ENCODE data around the gene ETNK1.
"Not testable (repeated sequence)": the region's sequence is repeated elsewhere in the genome, so short reads cannot be mapped to it uniquely, and the experiment has no call there.

The ETNK1 gene

DNA sequence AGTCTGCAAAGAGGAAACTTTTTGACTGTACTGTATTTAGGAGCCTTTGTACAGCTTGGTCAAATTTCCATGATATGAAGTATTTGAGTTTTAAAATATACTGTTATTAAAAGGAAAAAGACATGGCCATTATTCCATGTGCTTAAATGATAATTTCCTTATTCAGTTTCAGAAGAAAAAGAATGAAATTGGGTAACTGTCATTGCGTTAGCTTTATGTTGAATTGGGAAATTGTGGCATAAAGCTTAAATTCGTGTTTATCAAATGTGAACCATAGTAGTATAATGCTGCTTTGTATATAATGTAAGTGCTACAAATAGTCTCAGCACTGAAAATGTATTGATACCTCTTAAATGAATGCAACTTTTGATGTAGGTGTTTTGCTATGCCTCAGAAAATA, 64.9 kb downstream of the ETNK1 start:
- DNase-seq, result peak; percentile 6 to 55 (median 39)

DNA sequence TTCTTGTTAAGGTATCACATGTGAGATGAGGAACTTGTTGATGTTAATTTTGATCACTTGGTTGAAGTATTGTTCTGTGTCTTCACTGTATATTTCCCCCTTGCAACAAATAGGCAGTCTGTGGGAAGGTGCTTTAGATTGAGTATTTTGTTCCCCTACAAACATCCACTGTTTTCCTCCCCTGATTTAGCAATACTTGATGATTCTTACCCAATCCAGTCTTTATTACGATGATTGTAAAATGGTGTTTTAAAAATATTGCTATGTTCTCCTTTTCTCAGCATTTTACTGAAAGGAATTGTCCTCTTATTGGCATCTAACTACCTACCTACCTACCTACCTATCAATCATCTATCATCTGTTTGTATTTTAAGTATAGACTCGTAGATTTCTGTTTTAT, 66.3 kb downstream of the ETNK1 start:
- no peak for DNase-seq

DNA sequence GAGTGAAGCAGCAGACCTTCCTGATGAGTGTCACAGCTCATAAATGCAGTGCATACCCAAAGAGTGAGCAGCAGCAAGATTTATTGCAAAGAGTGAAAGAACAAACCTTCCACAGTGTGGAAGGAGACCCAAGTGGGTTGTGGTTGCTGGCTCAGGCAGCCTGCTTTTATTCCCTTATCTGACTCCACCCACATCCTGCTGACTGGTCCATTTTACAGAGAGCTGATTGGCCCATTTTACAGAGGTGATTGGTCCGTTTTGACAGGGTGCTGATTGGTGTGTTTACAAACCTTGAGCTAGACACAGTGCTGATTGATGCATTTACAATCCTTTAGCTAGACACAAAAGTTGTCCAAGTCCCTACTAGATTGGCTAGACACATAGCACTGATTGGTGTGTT, 67.5 kb downstream of the ETNK1 start:
- DNase-seq, result not testable (repeated sequence)

DNA sequence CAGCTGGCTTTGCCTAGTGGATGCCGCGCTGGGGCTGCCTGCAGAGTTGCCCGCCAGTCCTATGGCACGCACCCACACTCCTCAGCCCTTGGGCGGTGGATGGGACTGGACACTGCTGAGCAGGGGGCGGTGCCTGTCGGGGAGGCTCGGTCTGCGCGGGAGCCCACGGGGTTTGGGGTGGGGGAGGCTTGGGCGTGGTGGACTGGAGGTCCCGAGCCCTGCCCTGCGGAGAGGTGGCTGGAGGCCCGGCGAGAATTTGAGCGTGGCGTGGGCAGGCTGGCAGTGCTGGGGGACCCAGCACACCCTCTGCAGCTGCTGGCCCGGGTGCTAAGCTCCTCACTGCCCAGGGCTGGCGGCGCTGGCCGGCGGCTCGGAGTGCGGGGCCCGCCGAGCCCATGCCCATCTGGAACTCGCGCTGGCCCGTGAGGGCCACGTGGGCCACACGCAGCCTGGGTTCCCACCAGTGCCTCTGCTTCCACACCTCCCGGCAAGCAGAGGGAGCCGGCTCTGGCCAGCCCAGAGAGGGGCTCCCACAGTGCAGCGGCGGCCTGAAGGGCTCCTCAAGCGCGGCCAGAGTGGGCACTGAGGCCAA, 68.1 kb downstream of the ETNK1 start:
- no peak for DNase-seq

DNA sequence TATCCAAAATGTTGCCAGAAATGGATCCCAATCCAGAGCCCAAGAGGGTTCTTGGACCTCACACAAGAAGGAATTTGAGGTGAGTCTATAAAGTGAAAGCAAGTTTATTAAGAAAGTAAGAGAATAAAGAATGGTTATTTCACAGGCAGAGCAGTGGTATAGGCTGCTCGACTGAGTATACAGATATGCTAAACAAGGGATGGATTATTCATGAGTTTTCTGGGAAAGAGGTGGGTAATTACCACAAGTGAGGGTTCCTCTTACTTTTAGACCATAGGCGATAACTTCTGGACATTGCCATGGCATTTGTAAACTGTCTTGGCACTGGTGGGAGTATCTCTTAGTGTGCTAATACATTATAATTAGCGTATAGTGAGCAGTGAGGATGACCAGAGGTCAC, 73.6 kb downstream of the ETNK1 start:
- DNase-seq, result no peak

DNA sequence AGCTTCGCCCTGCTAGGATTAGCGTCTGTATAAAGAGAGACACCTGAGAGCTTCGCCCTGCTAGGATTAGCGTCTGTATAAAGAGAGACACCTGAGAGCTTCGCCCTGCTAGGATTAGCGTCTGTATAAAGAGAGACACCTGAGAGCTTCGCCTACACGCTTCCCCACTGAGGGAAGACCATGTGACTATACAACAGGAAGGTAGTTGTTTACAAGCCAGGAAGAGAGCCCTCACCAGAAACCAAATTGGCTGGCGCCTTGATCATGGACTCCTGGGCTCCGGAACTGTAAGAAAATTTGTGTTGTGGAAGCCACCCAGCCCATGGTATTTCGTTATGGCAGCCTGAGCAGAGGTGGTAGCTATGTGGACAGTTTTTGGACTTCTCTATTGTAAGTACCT, 74.7 kb downstream of the ETNK1 start:
- not testable (repeated sequence) for DNase-seq

DNA sequence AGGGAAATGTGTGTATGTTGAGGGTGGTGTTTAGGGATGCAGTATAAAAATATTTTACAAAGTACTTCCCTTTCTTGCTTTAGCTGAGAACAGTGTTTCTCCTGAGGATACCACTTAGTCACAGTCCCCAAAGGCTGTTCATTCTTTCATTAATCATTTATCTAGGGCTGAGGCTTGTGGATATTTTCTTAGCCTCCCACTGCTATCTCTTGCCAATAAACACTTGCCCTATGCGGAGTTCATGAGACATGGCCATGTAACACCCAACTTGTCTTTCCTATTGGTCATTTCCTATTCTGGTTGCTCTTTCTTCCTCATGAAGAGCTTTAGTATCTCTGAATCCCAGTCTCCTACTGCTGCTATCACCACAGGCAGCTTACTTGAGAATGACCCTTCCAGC, 75.1 kb downstream of the ETNK1 start:
- DNase-seq, result peak in 1 of 3 donors; percentile 26

DNA sequence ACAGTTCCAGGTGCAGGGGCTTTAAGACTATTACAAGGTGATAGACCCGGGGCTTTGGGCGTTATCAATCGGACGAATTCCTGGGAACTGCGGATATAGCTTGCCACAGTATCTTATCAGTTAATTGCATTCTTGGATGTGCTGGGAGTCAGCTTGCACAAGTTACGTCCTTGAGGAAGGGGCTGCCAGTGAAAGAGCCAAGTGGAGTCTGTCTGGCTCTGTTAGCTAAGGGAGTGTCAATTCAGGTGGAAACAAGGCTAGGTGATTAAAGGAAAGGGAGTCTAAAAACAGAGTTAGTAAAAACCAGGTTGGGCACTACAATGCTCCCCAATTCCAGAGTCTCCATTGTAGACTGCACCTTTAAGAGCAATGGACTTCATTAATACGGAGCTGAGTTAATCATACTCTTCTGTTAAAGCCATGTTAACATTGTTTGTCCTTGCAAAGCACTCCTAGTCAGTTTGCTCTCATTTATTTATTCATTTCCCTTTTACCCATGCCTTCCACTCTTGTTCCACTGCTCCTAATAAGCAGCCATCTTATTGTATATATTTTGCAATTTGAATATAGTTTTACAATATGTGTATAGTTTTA, 76.3 kb downstream of the ETNK1 start:
- not testable (repeated sequence) for DNase-seq

DNA sequence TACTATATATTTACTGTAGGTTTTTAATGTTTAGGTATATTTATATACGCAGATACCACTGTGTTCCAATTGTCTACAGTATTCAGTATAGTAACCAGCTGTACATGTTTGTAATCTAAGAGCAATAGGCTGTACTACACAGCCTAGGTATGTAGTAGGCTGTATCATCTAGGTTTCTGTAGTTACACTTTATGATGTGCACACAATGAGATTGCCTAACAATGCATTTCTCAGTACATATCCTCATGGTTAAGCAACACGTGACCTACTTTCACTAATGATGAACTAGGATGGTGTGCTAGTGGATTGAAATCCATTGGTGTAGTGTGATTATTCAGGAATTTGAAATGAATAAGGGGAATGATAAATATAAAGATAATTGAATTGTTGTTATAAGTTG, 77.7 kb downstream of the ETNK1 start:
- no peak for DNase-seq

DNA sequence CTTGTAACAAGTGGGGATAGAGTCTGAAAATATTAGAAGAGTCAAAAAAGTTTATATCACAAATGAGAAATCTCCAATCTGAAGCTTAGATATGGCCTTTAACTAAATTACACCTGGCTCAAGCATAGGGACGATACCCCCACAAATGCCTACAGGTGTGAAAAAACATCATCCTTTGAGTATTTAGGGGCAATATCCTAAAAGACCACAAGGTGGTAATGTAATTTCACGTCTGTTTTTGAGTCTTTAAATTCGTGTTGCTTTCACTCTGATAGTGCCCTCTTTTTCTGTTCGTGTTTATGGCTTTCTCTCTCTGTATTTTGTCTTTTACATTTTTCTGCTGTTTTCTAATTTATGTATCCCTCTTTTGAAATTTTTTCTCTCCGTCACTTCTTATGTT, 84.3 kb downstream of the ETNK1 start:
- DNase-seq, result peak in 2 of 3 donors; percentile 32 to 38

DNA sequence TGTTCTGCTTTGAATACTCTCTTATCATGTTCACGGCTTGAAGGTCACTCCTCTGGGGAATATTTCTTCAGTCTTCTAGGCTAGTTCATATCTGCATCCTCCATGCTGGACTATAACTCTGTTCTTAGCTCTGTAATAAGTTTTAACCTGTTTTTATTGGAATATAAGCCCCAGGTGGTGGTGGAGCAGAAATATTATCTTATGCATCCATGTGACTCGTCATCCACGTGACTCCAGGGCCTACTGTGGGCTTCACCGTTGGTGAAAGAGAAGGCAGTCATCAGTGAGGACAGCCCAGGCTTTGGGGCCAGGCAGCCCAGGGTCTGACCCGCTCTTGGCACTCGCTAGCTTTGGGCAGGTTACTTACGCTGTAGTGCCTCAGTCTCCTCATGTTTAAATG, 87.1 kb downstream of the ETNK1 start:
- no peak for DNase-seq

DNA sequence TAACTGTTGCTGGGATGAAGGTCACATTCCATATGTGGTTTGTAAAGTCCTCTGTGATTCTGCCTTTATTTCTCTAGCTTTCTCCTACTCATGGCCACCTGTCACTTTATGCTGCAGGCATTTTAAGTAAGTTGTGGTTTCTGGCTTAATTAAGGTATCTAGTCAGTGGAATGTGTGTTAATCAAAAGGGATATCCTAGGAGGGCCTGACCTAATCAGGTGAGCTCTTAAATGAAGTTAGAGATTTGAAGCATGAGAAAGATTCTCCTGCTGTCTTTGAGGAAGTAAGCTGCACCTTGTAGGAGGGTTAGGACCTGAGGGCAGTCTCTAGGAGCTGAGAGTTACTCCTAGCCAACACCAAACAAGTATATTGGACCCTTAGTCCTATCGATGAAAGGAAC, 90.3 kb downstream of the ETNK1 start:
- DNase-seq, result no peak

DNA sequence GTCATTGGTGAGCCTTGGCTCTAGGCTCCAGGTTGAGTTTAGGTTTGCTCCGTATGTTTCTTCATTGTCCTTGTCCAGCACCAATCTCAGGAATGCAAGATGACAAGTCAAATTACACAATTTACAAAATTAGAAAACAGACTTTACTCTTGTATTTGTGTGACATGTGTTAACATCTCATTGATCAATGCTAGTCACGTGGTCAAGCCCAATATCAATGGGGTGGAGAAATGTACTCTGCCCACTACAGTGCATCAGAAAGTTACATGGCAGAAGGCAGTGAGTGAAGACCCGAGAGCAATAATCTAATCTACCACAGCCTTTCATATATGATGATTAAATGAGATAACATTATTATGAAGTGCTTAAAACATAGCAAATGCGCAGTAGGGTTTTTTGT, 94.8 kb downstream of the ETNK1 start:
- no peak for DNase-seq

DNA sequence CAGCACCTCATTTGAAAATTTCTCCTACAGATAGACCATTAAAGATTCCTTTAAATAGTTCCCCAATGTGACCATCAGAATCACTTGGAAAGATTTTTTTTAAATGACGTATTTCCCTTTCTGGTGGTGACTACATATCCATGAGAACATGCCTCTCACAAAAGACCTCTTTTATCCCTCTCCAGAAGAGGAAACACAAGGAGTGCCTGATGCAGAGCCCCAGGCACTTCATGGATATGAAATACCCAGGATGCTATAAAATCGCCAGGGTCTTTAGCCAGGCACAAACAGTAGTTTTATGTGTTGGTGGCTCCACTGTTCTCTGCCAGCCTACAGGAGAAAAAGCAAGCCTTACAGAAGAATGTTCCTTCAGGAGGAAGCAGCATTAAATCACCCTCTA, 97.1 kb downstream of the ETNK1 start:
- DNase-seq, result no peak

DNA sequence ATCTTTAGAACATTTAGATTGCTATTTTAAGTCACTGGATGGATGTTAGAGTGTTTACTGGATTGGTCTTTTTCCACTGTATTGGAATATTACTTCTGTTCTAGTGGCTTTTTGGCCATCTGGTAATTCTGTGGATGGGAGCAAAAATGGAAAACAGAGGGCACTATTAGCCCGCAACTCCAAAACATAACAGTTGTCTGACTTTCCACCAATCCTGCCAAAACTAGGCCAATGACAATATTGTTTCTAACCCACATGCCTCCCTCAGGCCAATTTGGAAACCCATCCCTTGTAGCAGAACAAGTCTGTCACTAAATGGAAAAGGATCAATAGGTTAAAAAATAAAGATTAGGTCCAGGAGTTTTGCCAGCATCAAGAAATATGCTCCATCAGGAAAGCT, 97.8 kb downstream of the ETNK1 start:
- DNase-seq, result no peak

DNA sequence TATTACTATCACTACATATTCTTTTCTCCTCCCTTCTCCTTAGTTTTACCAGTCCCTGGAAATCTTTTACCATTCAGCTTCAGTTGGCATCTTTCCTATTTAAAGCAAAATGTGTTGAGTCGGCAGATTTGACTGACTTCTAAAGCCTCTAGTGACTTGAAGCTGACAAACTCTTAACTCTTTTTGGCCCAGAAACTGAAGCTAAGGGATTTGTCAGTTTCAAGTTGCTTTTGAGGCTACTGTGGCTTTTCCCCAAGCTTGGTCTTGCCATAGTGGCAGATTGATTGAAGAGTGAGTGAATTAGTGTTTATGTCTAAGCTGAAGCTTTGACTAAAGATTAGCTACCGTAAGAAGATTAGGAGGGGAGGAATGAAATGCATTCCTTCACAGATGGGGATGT, 104.0 kb downstream of the ETNK1 start:
- DNase-seq, result no peak

DNA sequence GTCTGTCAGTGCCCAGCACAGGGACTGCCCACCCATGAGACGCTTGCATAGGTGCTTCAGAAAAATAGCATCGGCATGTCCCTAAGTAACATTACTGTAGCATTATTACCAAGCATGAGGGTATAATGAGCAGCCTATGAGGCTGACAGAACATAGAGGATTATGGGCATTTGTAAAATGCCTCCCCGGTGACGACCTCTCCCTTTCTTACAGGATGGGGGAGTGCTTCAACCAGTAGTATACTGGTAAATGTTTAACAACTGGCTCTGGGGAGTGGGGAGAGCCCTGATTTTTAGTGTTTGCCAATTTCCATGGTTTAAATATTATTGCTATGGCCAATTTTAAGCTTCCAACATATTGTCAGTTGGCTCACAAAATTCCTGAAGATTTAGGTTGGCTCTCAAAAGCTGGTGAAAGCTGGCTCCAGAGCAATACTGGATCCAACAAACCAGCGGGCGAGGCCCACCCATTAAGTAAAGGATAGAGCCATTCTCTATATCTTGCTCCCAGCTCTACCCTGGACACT, 104.5 kb downstream of the ETNK1 start:
- no peak for DNase-seq

DNA sequence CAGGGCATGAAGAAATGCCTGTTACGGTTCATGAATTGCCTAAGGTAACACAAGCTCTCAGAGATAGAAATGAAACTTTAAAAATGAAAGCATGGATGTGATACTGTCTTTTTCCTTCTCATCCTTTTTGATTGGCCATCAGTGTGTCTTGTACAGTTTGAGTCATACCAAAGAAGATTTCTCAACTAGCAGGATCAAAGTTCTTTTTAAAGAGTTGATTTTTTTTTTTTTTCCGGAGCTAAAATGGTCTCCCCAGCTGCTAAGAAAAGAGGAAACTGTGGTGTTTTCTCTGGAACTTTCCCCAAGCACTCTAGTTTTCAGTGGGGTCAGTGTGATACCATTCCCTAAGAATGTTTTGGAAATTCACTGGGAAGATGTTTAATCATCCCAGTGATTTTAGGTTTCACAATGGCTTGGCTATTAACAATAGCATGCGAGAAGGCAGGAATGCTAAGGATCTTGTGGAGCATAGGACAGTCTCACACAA, 105.0 kb downstream of the ETNK1 start:
- DNase-seq, result peak; percentile 60 to 91 (median 86)

DNA sequence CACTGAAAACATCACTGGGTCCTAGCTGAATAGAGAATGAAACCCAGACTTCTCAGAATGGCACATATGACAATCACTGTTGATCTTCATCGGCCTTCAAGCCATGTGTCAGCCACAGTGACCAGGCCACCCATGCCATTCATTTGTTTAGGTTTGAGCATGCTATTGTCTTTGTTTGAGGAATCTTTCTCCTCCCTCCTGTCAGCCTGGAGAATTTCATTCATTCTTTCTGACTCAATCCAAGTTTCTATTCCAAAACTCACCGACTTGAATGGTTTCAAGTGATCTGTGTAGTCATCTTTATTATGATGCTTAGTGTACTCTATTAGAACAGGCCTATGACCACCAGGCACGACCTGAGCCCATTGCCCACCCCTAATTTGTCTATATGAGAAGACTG, 106.3 kb downstream of the ETNK1 start:
- no peak for DNase-seq

DNA sequence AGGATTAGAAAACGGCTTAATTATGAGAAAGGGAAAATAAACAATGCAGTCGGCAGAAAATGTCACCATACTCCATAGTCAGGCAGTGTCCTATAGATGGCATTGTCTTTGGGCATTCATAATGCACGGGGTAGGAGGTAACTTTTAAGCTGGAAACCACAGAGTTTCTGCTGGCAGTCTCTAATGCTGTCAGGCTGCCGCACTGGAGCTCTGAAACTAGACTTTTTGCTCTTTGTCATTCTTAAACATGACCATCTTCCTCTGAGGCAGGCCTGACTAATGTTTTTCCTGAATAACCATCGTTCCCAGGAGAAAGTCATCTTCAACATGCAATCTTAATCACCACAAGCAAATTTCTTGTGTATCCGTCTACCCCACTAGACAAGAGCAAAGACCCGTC, 108.8 kb downstream of the ETNK1 start:
- DNase-seq, result no peak

DNA sequence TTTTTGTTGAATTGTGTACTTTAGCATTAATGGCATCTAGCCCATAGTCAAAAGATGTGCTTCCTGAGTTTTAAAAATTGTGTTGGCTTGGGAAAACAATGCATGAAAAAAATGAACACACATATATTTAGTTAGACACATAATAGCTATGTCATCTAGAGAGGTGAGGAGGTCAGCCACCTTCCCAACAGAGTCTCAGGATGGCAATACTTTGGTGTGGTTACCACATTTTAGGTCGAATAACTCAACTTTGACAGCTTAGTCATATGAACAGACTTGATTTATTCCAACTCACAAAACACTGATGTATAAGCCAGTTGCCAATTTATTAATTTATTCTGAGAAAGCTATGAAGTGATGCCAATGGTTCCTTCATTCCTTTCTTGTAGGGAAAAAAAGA, 114.0 kb downstream of the ETNK1 start:
- no peak for DNase-seq
